Measurements from ENCODE around the gene PCDHB6.

- TF ChIP-seq CTCF (IDR thresholded peaks at IDR 0.05; ENCODE audit: low read length), result no peak
- no peak for TF ChIP-seq EZH2 (IDR thresholded peaks at IDR 0.05; ENCODE audit: borderline replicate concordance, low read length)
Measured at GRCh38 chr5:141105350-141105749, 44.5 kb upstream of the PCDHB6 start.

Data from OCI-LY1 (cell line).